DND-41 (cell line): ENCODE results near the gene UFD1.

ENCODE experiments used
- CTCF ChIP-seq: IDR thresholded peaks from 2 replicates; pipeline ENCODE4 v1.5.1; 2012; ENCODE audit warnings: borderline replicate concordance, low read length, moderate library complexity, mild to moderate bottlenecking; ENCODE audit not compliant: poor library complexity, severe bottlenecking; ENCODE audit errors: extremely low read depth
- EZH2 ChIP-seq: IDR thresholded peaks from 3 replicates; pipeline ENCODE4 v1.6.1; 2012; ENCODE audit warnings: borderline replicate concordance, low read depth, mild to moderate bottlenecking, moderate library complexity, low read length, inconsistent platforms; ENCODE audit not compliant: severe bottlenecking

- TF ChIP-seq CTCF: no peak
- no peak for TF ChIP-seq EZH2
These were observed 44.5 kb upstream of the UFD1 start for GRCh38 chr22:19523240-19524169.
